ENCODE measurements around the gene CDC42BPG. TPM values are rescaled to one million over a fixed set of nuclear protein-coding genes. Genes with fewer than 3 reads are reported as not detected.

CDC42BPG gene
- total RNA-seq, 2 donors from 2014 or later: 17.2 to 24.0 TPM

GRCh38 chr11:64796757-64797541 is 47.5 kb downstream of the CDC42BPG start:
- H3K27ac ChIP-seq: no peak overlapping the region
- H3K27me3 ChIP-seq (replicated peaks; ENCODE audit: insufficient read depth): no peaks in the 10 kb centered on the region
- no peak overlapping the region for H3K4me3 ChIP-seq
- no peak for TF ChIP-seq POLR2AphosphoS5 (IDR thresholded peaks at IDR 0.05)
- no peak for TF ChIP-seq POLR2A (IDR thresholded peaks at IDR 0.05)
- no peak for TF ChIP-seq CTCF (IDR thresholded peaks at IDR 0.05)
- WGBS: 88% methylated on average over 19 of the region's 19 CpGs
- intact Hi-C loops (cut with DNase I): no loop called here
- H3K9me3 ChIP-seq: no peaks in the 10 kb centered on the region
- H3K36me3 ChIP-seq: peaks cover 3 to 9% of the 10 kb centered on the region in 2 donors
- no peaks in the 10 kb centered on the region for H3K4me1 ChIP-seq (replicated peaks)
- DNase-seq (ENCODE audit: low spot score): no peak

GRCh38 chr11:64796047-64796756 is 48.3 kb downstream of the CDC42BPG start:
- Histone ChIP-seq H3K36me3 (peaks cover 3 to 9% of the 10 kb centered on the region in 2 donors), H3K27ac (no peak overlapping the region), H3K27me3 (replicated peaks; ENCODE audit: insufficient read depth) (no peaks in the 10 kb centered on the region), H3K4me3 (no peak overlapping the region), H3K9me3 (no peaks in the 10 kb centered on the region), H3K4me1 (replicated peaks) (no peaks in the 10 kb centered on the region)
- intact Hi-C loops (cut with DNase I): no loop called here
- TF ChIP-seq POLR2AphosphoS5 (IDR thresholded peaks at IDR 0.05): no peak
- no peak for TF ChIP-seq POLR2A (IDR thresholded peaks at IDR 0.05)
- TF ChIP-seq CTCF (IDR thresholded peaks at IDR 0.05): no peak
- 82% methylated on average over 19 of the region's 19 CpGs for WGBS
- no peak for DNase-seq (ENCODE audit: low spot score)

- WGBS: 97% methylated on average over 10 of the region's 10 CpGs
- Histone ChIP-seq H3K27ac (no peak overlapping the region), H3K27me3 (replicated peaks; ENCODE audit: insufficient read depth) (no peaks in the 10 kb centered on the region), H3K9me3 (no peaks in the 10 kb centered on the region), H3K4me3 (no peak overlapping the region), H3K36me3 (peaks cover 3 to 9% of the 10 kb centered on the region in 2 donors), H3K4me1 (replicated peaks) (no peaks in the 10 kb centered on the region)
- TF ChIP-seq CTCF (IDR thresholded peaks at IDR 0.05) (no peak), POLR2AphosphoS5 (IDR thresholded peaks at IDR 0.05) (no peak), POLR2A (IDR thresholded peaks at IDR 0.05) (no peak)
- intact Hi-C loops (cut with DNase I): no loop called here
- DNase-seq (ENCODE audit: low spot score): no peak
These were observed 49.9 kb downstream of the CDC42BPG start for GRCh38 chr11:64794526-64794925.

- TF ChIP-seq POLR2AphosphoS5 (IDR thresholded peaks at IDR 0.05) (no peak), CTCF (IDR thresholded peaks at IDR 0.05) (no peak), POLR2A (IDR thresholded peaks at IDR 0.05) (no peak)
- intact Hi-C loops (cut with DNase I): no loop called here
These were observed 50.9 kb downstream of the CDC42BPG start for GRCh38 chr11:64793271-64794160.

More at GRCh38 chr11:64793271-64794160, 50.9 kb downstream of the CDC42BPG start:
- no peaks in the 10 kb centered on the region for H3K4me1 ChIP-seq (replicated peaks)
- H3K9me3 ChIP-seq: no peaks in the 10 kb centered on the region
- no peak for DNase-seq (ENCODE audit: low spot score)
- no peak overlapping the region for H3K4me3 ChIP-seq
- H3K36me3 ChIP-seq: peaks cover 3 to 9% of the 10 kb centered on the region in 2 donors
- H3K27me3 ChIP-seq (replicated peaks; ENCODE audit: insufficient read depth): no peaks in the 10 kb centered on the region
- 76% methylated on average over 11 of the region's 11 CpGs for WGBS
- no peak overlapping the region for H3K27ac ChIP-seq
